Measurements from ENCODE around the gene SUSD5. TPM values are rescaled to one million over a fixed set of nuclear protein-coding genes. Genes with fewer than 3 reads are reported as not detected.

Gene SUSD5
- polyA plus RNA-seq, 1 of the 3 experiments (the other 2 are of a cell fraction), result 1.2 TPM

- Histone ChIP-seq H3K36me3 (replicated peaks in 1 of 2; ENCODE audit: control insufficient read depth in 1 of 2, insufficient read depth in 2 of 2, low read length in 1 of 2) (no peaks in the 10 kb centered on the region), H3K27me3 (ENCODE audit: insufficient read depth) (no peaks in the 10 kb centered on the region), H3F3A (replicated peaks; ENCODE audit: insufficient read depth) (no peaks in the 10 kb centered on the region), H4K20me1 (ENCODE audit: insufficient read depth) (no peaks in the 10 kb centered on the region), H2AFZ (ENCODE audit: low read depth) (no peak overlapping the region), H3K4me2 (no peak overlapping the region), H3K9me2 (no peaks in the 10 kb centered on the region), H3K4me3 (ENCODE audit: low read depth in 2 of 2, low read length in 1 of 2) (no peak overlapping the region), H3K27ac (ENCODE audit: low read depth in 2 of 2, low read length in 1 of 2) (no peak overlapping the region), H3K79me2 (ENCODE audit: insufficient read depth) (no peaks in the 10 kb centered on the region), H3K9ac (no peak overlapping the region), H3K9me3 (no peaks in the 10 kb centered on the region), H3K4me1 (ENCODE audit: control insufficient read depth in 1 of 2, insufficient read depth in 2 of 2, low read depth in 1 of 2, low read length in 1 of 2) (no peaks in the 10 kb centered on the region)
- no peak for TF ChIP-seq MEF2A (IDR thresholded peaks at IDR 0.05; ENCODE audit: borderline replicate concordance, low read depth)
- DNase-seq, result no peak
- WGBS (ENCODE audit: low lambda C conversion rate), result 70% methylated on average over 1 of the region's 1 CpG
- CTCF ChIA-PET, result interaction anchor here (0.8 to 2.0 kb wide), 2 partner anchors 23 to 63 kb away, joined by 3 to 5 read pairs; no protein-coding TSS in a partner anchor
- POLR2A ChIA-PET, result no interaction called here
Measured at GRCh38 chr3:33194303-33194702, 24.3 kb downstream of the SUSD5 start.

DNA sequence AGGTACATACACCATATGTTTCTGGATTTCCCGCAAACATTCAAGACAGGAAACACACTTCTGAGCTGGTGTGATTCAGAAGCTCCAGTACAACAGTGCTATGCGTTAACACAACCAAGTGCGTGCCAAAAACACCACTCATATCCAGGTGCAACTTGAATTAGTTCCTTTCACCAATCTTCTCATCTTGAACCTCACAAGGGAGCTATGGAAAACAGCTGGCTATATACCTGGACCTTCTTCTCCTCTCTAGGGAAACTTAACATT lies 31.3 kb downstream of the SUSD5 start:
- H3K9ac ChIP-seq, result no peak overlapping the region
- whole genome bisulfite sequencing (ENCODE audit: low lambda C conversion rate), result 86% methylated on average over 3 of the region's 3 CpGs
- H3K9me2 ChIP-seq, result no peaks in the 10 kb centered on the region
- H3K27me3 ChIP-seq (ENCODE audit: insufficient read depth), result no peaks in the 10 kb centered on the region
- no peaks in the 10 kb centered on the region for H3F3A ChIP-seq (replicated peaks; ENCODE audit: insufficient read depth)
- no peak overlapping the region for H2AFZ ChIP-seq (ENCODE audit: low read depth)
- CTCF ChIA-PET, result interaction anchor here (2.2 kb wide), 1 partner anchor 15 kb away, joined by 5 read pairs; no protein-coding TSS in a partner anchor
- no peak overlapping the region for H3K4me3 ChIP-seq (ENCODE audit: low read depth in 2 of 2, low read length in 1 of 2)
- H3K79me2 ChIP-seq (ENCODE audit: insufficient read depth), result no peaks in the 10 kb centered on the region
- H3K4me2 ChIP-seq, result no peak overlapping the region
- no peak overlapping the region for H3K27ac ChIP-seq (ENCODE audit: low read depth in 2 of 2, low read length in 1 of 2)
- DNase-seq, result no peak
- H3K36me3 ChIP-seq (replicated peaks in 1 of 2; ENCODE audit: control insufficient read depth in 1 of 2, insufficient read depth in 2 of 2, low read length in 1 of 2), result no peaks in the 10 kb centered on the region
- H3K4me1 ChIP-seq (ENCODE audit: control insufficient read depth in 1 of 2, insufficient read depth in 2 of 2, low read depth in 1 of 2, low read length in 1 of 2), result no peaks in the 10 kb centered on the region
- H3K9me3 ChIP-seq, result no peaks in the 10 kb centered on the region
- POLR2A ChIA-PET, result no interaction called here
- no peak for TF ChIP-seq FOXJ3 (CRISPR knock-in tag; IDR thresholded peaks at IDR 0.05)
- TF ChIP-seq ELF1 (IDR thresholded peaks at IDR 0.05), result no peak
- no peak for TF ChIP-seq POLR2AphosphoS5 (IDR thresholded peaks at IDR 0.05; ENCODE audit: low read depth, low read length)
- no peak for TF ChIP-seq TCF12 (IDR thresholded peaks at IDR 0.05)
- TF ChIP-seq NFIC (IDR thresholded peaks at IDR 0.05; ENCODE audit: borderline replicate concordance), result no peak
- TF ChIP-seq YY1 (IDR thresholded peaks at IDR 0.05; ENCODE audit: low read depth), result no peak
- no peak for TF ChIP-seq RFX5 (IDR thresholded peaks at IDR 0.05; ENCODE audit: low read length)
- TF ChIP-seq TEAD4 (IDR thresholded peaks at IDR 0.05; ENCODE audit: borderline replicate concordance, insufficient read depth), result no peak
- TF ChIP-seq RXRA (IDR thresholded peaks at IDR 0.05; ENCODE audit: borderline replicate concordance, low read depth), result no peak
- TF ChIP-seq, protein P1, sequence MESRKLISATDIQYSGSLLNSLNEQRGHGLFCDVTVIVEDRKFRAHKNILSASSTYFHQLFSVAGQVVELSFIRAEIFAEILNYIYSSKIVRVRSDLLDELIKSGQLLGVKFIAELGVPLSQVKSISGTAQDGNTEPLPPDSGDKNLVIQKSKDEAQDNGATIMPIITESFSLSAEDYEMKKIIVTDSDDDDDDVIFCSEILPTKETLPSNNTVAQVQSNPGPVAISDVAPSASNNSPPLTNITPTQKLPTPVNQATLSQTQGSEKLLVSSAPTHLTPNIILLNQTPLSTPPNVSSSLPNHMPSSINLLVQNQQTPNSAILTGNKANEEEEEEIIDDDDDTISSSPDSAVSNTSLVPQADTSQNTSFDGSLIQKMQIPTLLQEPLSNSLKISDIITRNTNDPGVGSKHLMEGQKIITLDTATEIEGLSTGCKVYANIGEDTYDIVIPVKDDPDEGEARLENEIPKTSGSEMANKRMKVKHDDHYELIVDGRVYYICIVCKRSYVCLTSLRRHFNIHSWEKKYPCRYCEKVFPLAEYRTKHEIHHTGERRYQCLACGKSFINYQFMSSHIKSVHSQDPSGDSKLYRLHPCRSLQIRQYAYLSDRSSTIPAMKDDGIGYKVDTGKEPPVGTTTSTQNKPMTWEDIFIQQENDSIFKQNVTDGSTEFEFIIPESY (IDR thresholded peaks at IDR 0.05; ENCODE audit: borderline replicate concordance, low read depth), result no peak
- no peak for TF ChIP-seq EP300 (IDR thresholded peaks at IDR 0.05; ENCODE audit: borderline replicate concordance in 1 of 2, low read depth in 1 of 2, low read length in 1 of 2)
- TF ChIP-seq, protein P2, sequence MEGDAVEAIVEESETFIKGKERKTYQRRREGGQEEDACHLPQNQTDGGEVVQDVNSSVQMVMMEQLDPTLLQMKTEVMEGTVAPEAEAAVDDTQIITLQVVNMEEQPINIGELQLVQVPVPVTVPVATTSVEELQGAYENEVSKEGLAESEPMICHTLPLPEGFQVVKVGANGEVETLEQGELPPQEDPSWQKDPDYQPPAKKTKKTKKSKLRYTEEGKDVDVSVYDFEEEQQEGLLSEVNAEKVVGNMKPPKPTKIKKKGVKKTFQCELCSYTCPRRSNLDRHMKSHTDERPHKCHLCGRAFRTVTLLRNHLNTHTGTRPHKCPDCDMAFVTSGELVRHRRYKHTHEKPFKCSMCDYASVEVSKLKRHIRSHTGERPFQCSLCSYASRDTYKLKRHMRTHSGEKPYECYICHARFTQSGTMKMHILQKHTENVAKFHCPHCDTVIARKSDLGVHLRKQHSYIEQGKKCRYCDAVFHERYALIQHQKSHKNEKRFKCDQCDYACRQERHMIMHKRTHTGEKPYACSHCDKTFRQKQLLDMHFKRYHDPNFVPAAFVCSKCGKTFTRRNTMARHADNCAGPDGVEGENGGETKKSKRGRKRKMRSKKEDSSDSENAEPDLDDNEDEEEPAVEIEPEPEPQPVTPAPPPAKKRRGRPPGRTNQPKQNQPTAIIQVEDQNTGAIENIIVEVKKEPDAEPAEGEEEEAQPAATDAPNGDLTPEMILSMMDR (IDR thresholded peaks at IDR 0.05), result no peak
- no peak for TF ChIP-seq MEF2A (IDR thresholded peaks at IDR 0.05; ENCODE audit: borderline replicate concordance, low read depth)
- no peaks in the 10 kb centered on the region for H4K20me1 ChIP-seq (ENCODE audit: insufficient read depth)

All from SK-N-SH (cell line).